WTC11 (cell line): ENCODE results near the gene SDHB. TPM values are rescaled to one million over a fixed set of nuclear protein-coding genes. Genes with fewer than 3 reads are reported as not detected.
A peak's percentile ranks its signal among the peaks of the same experiment; 100 is the strongest.

Experiments used
- ATAC-seq: fragments of 200-7000 bp; cut with Tn5 transposase; 2 replicates; pipeline ENCODE4 v1.10.0; 2021; ENCODE audit warnings: mild to moderate bottlenecking, moderate library complexity
- CTCF ChIA-PET: fragments of 300-600 bp; sonication (Branson Sonifier 250); formaldehyde crosslinking; loops from one replicate; lab custom pipeline; 2021; ENCODE audit warnings: antibody characterized with exemption; lab: Charles Lee
- POLR2A ChIA-PET: fragments of 350-600 bp; sonication (Branson Sonifier 250); formaldehyde crosslinking; loops from one replicate; lab custom pipeline; 2021; ENCODE audit warnings: antibody characterized with exemption; lab: Charles Lee
- DNase-seq: peaks from one replicate; pipeline ENCODE4 v3.0.0; 2021; ENCODE audit warnings: low spot score
- H3K27ac Mint-ChIP-seq: 2 replicates; pipeline ENCODE4 v1.8.0; 2021; ENCODE audit warnings: mixed read lengths
- H3K27me3 Mint-ChIP-seq: 2 replicates; pipeline ENCODE4 v1.8.0; 2021; ENCODE audit warnings: low read depth, mild to moderate bottlenecking, moderate library complexity, mixed read lengths
- H3K36me3 Mint-ChIP-seq: 2 replicates; pipeline ENCODE4 v1.8.0; 2021; ENCODE audit warnings: mixed read lengths
- H3K4me1 Mint-ChIP-seq: 2 replicates; pipeline ENCODE4 v1.8.0; 2022; ENCODE audit warnings: mixed read lengths
- H3K4me3 Mint-ChIP-seq: 2 replicates; pipeline ENCODE4 v1.8.0; 2021; ENCODE audit warnings: mild to moderate bottlenecking, moderate library complexity, mixed read lengths
- H3K9me3 Mint-ChIP-seq: 2 replicates; pipeline ENCODE4 v1.8.0; 2021; ENCODE audit warnings: mixed read lengths
- AFF4 ChIP-seq: sonication (generic); formaldehyde crosslinking; IDR thresholded peaks from 2 replicates; pipeline ENCODE4 v1.8.1; 2023; ENCODE audit warnings: mild to moderate bottlenecking, missing genetic modification reagents, borderline replicate concordance
- ARID4B ChIP-seq: sonication (generic); formaldehyde crosslinking; IDR thresholded peaks from 2 replicates; pipeline ENCODE4 v1.8.0; 2023; ENCODE audit warnings: missing genetic modification reagents, mild to moderate bottlenecking, borderline replicate concordance
- ATF3 ChIP-seq: sonication (generic); formaldehyde crosslinking; conservative IDR thresholded peaks from 2 replicates; pipeline ENCODE4 v1.8.1; 2022; ENCODE audit warnings: mild to moderate bottlenecking, missing genetic modification reagents
- CBFB ChIP-seq: sonication (generic); formaldehyde crosslinking; IDR thresholded peaks from 2 replicates; pipeline ENCODE4 v1.8.1; 2022; ENCODE audit warnings: mild to moderate bottlenecking, low read depth, missing genetic modification reagents
- ESRRA ChIP-seq: sonication (generic); formaldehyde crosslinking; IDR thresholded peaks from 2 replicates; pipeline ENCODE4 v1.8.1; 2022; ENCODE audit warnings: mild to moderate bottlenecking, missing genetic modification reagents, borderline replicate concordance
- GRHL2 ChIP-seq: fragments of 250-450 bp; sonication (Bioruptor Pico); IDR thresholded peaks from 2 replicates; pipeline ENCODE4 v1.8.0; 2022; ENCODE audit warnings: mild to moderate bottlenecking, moderate library complexity; ENCODE audit not compliant: insufficient replicate concordance, severe bottlenecking
- IRF2 ChIP-seq: sonication (generic); formaldehyde crosslinking; IDR thresholded peaks from 2 replicates; pipeline ENCODE4 v1.8.0; 2022; ENCODE audit warnings: low read depth, missing genetic modification reagents, borderline replicate concordance
- MAX ChIP-seq: sonication (generic); formaldehyde crosslinking; IDR thresholded peaks from 2 replicates; pipeline ENCODE4 v1.8.0; 2022; ENCODE audit warnings: mild to moderate bottlenecking, missing genetic modification reagents
- NFATC4 ChIP-seq: fragments of 250-450 bp; sonication (Bioruptor Pico); IDR thresholded peaks from 2 replicates; pipeline ENCODE4 v1.9.0; 2021; ENCODE audit warnings: mild to moderate bottlenecking
- PRDM15 ChIP-seq: sonication (generic); formaldehyde crosslinking; IDR thresholded peaks from 2 replicates; pipeline ENCODE4 v1.8.0; 2022; ENCODE audit warnings: missing genetic modification reagents
- RELA ChIP-seq: sonication (generic); formaldehyde crosslinking; IDR thresholded peaks from 2 replicates; pipeline ENCODE4 v1.8.1; 2022; ENCODE audit warnings: missing genetic modification reagents, mild to moderate bottlenecking, borderline replicate concordance
- USF2 ChIP-seq: sonication (generic); formaldehyde crosslinking; IDR thresholded peaks from 2 replicates; pipeline ENCODE4 v1.8.1; 2023; ENCODE audit warnings: mild to moderate bottlenecking, missing genetic modification reagents, moderate library complexity
- ZBTB43 ChIP-seq: sonication (generic); formaldehyde crosslinking; IDR thresholded peaks from 2 replicates; pipeline ENCODE4 v1.8.1; 2023; ENCODE audit warnings: mild to moderate bottlenecking, missing genetic modification reagents
- ZNF138 ChIP-seq: sonication (generic); formaldehyde crosslinking; conservative IDR thresholded peaks from 2 replicates; pipeline ENCODE4 v1.8.1; 2022; ENCODE audit warnings: mild to moderate bottlenecking, moderate library complexity, missing genetic modification reagents
- ZNF232 ChIP-seq: sonication (generic); formaldehyde crosslinking; IDR thresholded peaks from 2 replicates; pipeline ENCODE4 v1.8.0; 2022; ENCODE audit warnings: mild to moderate bottlenecking, missing genetic modification reagents
- ZNF263 ChIP-seq: sonication (generic); formaldehyde crosslinking; IDR thresholded peaks from 2 replicates; pipeline ENCODE4 v1.8.1; 2022; ENCODE audit warnings: low read depth, mild to moderate bottlenecking, moderate library complexity, missing genetic modification reagents
- ZNF423 ChIP-seq: fragments of 250-450 bp; sonication (Bioruptor Pico); IDR thresholded peaks from 2 replicates; pipeline ENCODE4 v2.1.2; 2022; ENCODE audit warnings: mild to moderate bottlenecking, moderate library complexity
- total RNA-seq: library from RNA; stranded (reverse); gene quantifications from 3 replicates; pipeline ENCODE4 v1.2.3, GENCODE V29; 2021

SDHB gene
- total RNA-seq, 1 experiment from 2014 or later: 89.5 TPM

- TF ChIP-seq ARID4B: no peak
- TF ChIP-seq USF2: no peak
- no peak for TF ChIP-seq NFATC4 (CRISPR knock-in tag)
- TF ChIP-seq AFF4: no peak
These were observed 7.7 kb upstream of the SDHB start (continued) for GRCh38 chr1:17061486-17061885.

GRCh38 chr1:17060306-17060749 lies 6.5 kb upstream of the SDHB start:
- Mint-ChIP-seq H3K27me3 (no peaks in the 10 kb centered on the region), H3K4me1 (peaks cover 39% of the 10 kb centered on the region), H3K36me3 (no peaks in the 10 kb centered on the region), H3K4me3 (peak overlapping the region; percentile 4; the same call in 1 of the 2 replicates), H3K27ac (peak overlapping the region; percentile 30), H3K9me3 (peaks cover 6% of the 10 kb centered on the region; the same call in 1 of the 2 replicates)
- POLR2A ChIA-PET: no interaction called here
- CTCF ChIA-PET: interaction anchor here (0.6 to 2.8 kb wide), 21 partner anchors 10 to 454 kb away, joined by 3 to 24 read pairs (median 4); partner anchors contain the start of genes PADI2 and PADI3
- ATAC-seq (no peak; the same call in 1 of the 2 replicates), DNase-seq (no peak)
- no peak for TF ChIP-seq ZBTB43 (CRISPR knock-in tag)
- TF ChIP-seq PRDM15 (CRISPR knock-in tag): no peak
- no peak for TF ChIP-seq ZNF232
- no peak for TF ChIP-seq ESRRA
- TF ChIP-seq MAX (CRISPR knock-in tag): no peak
- TF ChIP-seq GRHL2 (CRISPR knock-in tag): no peak
- no peak for TF ChIP-seq IRF2
- no peak for TF ChIP-seq CBFB (CRISPR knock-in tag)
- no peak for TF ChIP-seq ZNF263
- TF ChIP-seq ZNF423: no peak
- TF ChIP-seq ATF3: no peak
- TF ChIP-seq AFF4: no peak
- no peak for TF ChIP-seq ZNF138 (CRISPR knock-in tag)
- no peak for TF ChIP-seq RELA (CRISPR knock-in tag)
